K562 (cell line): ENCODE results near the gene CNKSR1. TPM values are rescaled to one million over a fixed set of nuclear protein-coding genes. Genes with fewer than 3 reads are reported as not detected.
A peak's percentile ranks its signal among the peaks of the same experiment; 100 is the strongest.

ENCODE experiments used
- CCNT2 ChIP-seq: IDR thresholded peaks from 2 replicates; pipeline ENCODE4 v1.6.1; 2011; ENCODE audit warnings: borderline replicate concordance, low read depth, mild to moderate bottlenecking, moderate library complexity, mixed read lengths, low read length; ENCODE audit not compliant: insufficient read length; ENCODE audit errors: extremely low read depth
- NCOA2 ChIP-seq, 2 experiments: fragments of 450-650 bp; IDR thresholded peaks; 2 replicates each; pipeline ENCODE4 v1.6.1; 2018; ENCODE audit warnings: mild to moderate bottlenecking in 2 of 2, moderate library complexity in 1 of 2; ENCODE audit not compliant: partially characterized antibody in 2 of 2
- POLR2AphosphoS2 ChIP-seq: IDR thresholded peaks from 2 replicates; pipeline ENCODE4 v1.6.1; 2012; ENCODE audit warnings: low read length, improper control_type of control experiment
- RBM17 ChIP-seq: fragments of 200-400 bp; formaldehyde crosslinking; IDR thresholded peaks from 2 replicates; pipeline ENCODE4 v1.6.1; 2017; ENCODE audit warnings: low read depth, mild to moderate bottlenecking, low read length, borderline replicate concordance
- U2AF2 ChIP-seq: fragments of 200-400 bp; formaldehyde crosslinking; optimal IDR thresholded peaks from 2 replicates; pipeline ENCODE3; 2017; ENCODE audit warnings: low read depth, mild to moderate bottlenecking, low read length
- ZNF282 ChIP-seq: sonication (generic); formaldehyde crosslinking; IDR thresholded peaks from 2 replicates; pipeline ENCODE4 v1.8.1; 2023; ENCODE audit warnings: missing genetic modification reagents
- polyA plus RNA-seq, 8 experiments: library from polyadenylated mRNA; depleted of rRNA in 4 of 8; stranded (reverse) in 5 of 8; unstranded in 3 of 8; fragments of >200 nt; fragmentation: Nextera tagmentation in 2 of 8; fragmentation: Illumina TruSeq in 1 of 8; extraction: Ambion mirVana in 2 of 8; extraction: Trizol in 1 of 8; gene quantifications; 2 replicates each; pipeline versions ENCODE4 v1.2.1 to v1.2.3, GENCODE V29; 2011 to 2014; ENCODE audit warnings: inconsistent platforms in 1 of 8, missing spikeins in 1 of 8
- total RNA-seq, 7 experiments: library from RNA; depleted of rRNA in 6 of 7; stranded (reverse); fragments of >200 nt in 6 of 7; fragmentation: Illumina TruSeq in 2 of 7; extraction: Trizol in 2 of 7; gene quantifications; 2 replicates each; pipeline versions ENCODE4 v1.2.1 to v1.2.3, GENCODE V29; 2011 to 2021; ENCODE audit warnings: low replicate concordance in 1 of 7
- TF ChIP-seq, protein P1 (sequence below): fragments of 450-650 bp; IDR thresholded peaks from 2 replicates; pipeline ENCODE4 v1.6.1; 2016
- TF ChIP-seq, protein P2 (sequence below), 3 experiments: IDR thresholded peaks in 2 of 3; conservative IDR thresholded peaks in 1 of 3; 2 replicates each; pipeline ENCODE4 v1.5.1; 2011 to 2012; ENCODE audit warnings: low read length in 3 of 3, mild to moderate bottlenecking in 3 of 3, control low read depth in 2 of 3, improper control_type of control experiment in 1 of 3, inconsistent platforms in 1 of 3, low read depth in 1 of 3, mixed read lengths in 1 of 3, moderate library complexity in 1 of 3; ENCODE audit not compliant: insufficient read depth in 2 of 3
- TF ChIP-seq, protein P3 (sequence below): fragments of 200-400 bp; formaldehyde crosslinking; IDR thresholded peaks from 2 replicates; pipeline ENCODE4 v1.6.1; 2017; ENCODE audit warnings: mild to moderate bottlenecking, low read depth, low read length, moderate library complexity
- TF ChIP-seq, protein P4 (sequence below): fragments of 450-650 bp; IDR thresholded peaks from one replicate; pipeline ENCODE4 v1.6.1; 2018; ENCODE audit warnings: mild to moderate bottlenecking, moderate library complexity; ENCODE audit not compliant: partially characterized antibody

The CNKSR1 gene
- total and polyA plus RNA-seq, 9 of the 15 experiments (the other 6 are each of a cell fraction or from before 2014, with no cell fraction given) = 0.03 to 2.8 (median 1.1) TPM

DNA sequence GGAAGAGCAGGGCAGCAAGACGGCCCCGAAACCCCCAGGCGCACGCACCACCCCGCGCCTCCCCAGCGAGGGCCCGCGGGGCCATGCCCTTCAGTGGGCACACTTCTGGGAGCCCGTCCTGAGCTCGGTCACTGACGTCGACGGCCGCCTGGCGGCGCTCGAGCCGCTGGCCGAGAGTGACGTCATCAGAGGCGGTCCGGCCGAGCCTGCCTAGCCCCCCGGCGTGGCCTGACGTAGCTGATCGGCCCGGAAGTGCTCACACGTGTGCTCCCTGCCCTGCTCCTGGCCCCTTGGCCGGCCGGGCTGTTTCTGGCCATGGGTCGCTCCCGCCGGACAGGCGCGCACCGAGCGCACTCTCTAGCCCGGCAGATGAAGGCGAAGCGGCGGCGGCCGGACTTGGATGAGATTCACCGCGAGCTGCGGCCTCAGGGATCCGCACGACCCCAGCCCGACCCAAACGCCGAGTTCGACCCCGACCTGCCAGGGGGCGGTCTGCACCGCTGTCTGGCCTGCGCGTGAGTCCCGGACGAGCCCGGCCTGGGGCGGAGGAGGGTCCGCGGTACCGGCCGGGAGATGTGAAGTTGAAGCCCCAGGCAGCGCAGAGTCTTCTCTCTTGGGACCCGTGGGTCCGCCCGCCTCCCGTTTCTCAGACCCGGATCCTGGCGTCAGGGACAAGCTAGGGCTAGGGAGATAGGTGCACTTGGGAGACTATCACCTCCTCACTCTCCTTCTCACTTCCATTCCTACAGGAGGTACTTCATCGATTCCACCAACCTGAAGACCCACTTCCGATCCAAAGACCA is 7.4 kb upstream of the CNKSR1 start, which contains the start of gene ZNF593 (continued):
- TF ChIP-seq, protein P1, sequence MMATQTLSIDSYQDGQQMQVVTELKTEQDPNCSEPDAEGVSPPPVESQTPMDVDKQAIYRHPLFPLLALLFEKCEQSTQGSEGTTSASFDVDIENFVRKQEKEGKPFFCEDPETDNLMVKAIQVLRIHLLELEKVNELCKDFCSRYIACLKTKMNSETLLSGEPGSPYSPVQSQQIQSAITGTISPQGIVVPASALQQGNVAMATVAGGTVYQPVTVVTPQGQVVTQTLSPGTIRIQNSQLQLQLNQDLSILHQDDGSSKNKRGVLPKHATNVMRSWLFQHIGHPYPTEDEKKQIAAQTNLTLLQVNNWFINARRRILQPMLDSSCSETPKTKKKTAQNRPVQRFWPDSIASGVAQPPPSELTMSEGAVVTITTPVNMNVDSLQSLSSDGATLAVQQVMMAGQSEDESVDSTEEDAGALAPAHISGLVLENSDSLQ = peak; percentile 26
- TF ChIP-seq POLR2AphosphoS2 (no peak), ZNF282 (CRISPR knock-in tag) (no peak), CCNT2 (peak; percentile 88), RBM17 (no peak), U2AF2 (no peak), NCOA2 (IDR thresholded peaks at IDR 0.05; ENCODE audit: partially characterized antibody in 2 of 2) (no peak)
- TF ChIP-seq, protein P2, sequence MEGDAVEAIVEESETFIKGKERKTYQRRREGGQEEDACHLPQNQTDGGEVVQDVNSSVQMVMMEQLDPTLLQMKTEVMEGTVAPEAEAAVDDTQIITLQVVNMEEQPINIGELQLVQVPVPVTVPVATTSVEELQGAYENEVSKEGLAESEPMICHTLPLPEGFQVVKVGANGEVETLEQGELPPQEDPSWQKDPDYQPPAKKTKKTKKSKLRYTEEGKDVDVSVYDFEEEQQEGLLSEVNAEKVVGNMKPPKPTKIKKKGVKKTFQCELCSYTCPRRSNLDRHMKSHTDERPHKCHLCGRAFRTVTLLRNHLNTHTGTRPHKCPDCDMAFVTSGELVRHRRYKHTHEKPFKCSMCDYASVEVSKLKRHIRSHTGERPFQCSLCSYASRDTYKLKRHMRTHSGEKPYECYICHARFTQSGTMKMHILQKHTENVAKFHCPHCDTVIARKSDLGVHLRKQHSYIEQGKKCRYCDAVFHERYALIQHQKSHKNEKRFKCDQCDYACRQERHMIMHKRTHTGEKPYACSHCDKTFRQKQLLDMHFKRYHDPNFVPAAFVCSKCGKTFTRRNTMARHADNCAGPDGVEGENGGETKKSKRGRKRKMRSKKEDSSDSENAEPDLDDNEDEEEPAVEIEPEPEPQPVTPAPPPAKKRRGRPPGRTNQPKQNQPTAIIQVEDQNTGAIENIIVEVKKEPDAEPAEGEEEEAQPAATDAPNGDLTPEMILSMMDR (IDR thresholded peaks at IDR 0.05 in 2 of 3, conservative IDR thresholded peaks at IDR 0.05 in 1 of 3; ENCODE audit: insufficient read depth in 2 of 3, low read depth in 1 of 3, low read length in 3 of 3) = peak; percentile 96 to 99 (median 98)
- TF ChIP-seq, protein P3, sequence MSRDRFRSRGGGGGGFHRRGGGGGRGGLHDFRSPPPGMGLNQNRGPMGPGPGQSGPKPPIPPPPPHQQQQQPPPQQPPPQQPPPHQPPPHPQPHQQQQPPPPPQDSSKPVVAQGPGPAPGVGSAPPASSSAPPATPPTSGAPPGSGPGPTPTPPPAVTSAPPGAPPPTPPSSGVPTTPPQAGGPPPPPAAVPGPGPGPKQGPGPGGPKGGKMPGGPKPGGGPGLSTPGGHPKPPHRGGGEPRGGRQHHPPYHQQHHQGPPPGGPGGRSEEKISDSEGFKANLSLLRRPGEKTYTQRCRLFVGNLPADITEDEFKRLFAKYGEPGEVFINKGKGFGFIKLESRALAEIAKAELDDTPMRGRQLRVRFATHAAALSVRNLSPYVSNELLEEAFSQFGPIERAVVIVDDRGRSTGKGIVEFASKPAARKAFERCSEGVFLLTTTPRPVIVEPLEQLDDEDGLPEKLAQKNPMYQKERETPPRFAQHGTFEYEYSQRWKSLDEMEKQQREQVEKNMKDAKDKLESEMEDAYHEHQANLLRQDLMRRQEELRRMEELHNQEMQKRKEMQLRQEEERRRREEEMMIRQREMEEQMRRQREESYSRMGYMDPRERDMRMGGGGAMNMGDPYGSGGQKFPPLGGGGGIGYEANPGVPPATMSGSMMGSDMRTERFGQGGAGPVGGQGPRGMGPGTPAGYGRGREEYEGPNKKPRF = no peak
- TF ChIP-seq, protein P4, sequence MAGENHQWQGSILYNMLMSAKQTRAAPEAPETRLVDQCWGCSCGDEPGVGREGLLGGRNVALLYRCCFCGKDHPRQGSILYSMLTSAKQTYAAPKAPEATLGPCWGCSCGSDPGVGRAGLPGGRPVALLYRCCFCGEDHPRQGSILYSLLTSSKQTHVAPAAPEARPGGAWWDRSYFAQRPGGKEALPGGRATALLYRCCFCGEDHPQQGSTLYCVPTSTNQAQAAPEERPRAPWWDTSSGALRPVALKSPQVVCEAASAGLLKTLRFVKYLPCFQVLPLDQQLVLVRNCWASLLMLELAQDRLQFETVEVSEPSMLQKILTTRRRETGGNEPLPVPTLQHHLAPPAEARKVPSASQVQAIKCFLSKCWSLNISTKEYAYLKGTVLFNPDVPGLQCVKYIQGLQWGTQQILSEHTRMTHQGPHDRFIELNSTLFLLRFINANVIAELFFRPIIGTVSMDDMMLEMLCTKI = no peak
